DMS79 treated with DMSO at 0.1 percent for 48 hours (cell line): ENCODE measurements around the gene SS18L1.

Experiments used
- DNase-seq: peaks from one replicate; lab custom pipeline; 2025; lab: John Stamatoyannopoulos, UW

The SS18L1 gene

DNA sequence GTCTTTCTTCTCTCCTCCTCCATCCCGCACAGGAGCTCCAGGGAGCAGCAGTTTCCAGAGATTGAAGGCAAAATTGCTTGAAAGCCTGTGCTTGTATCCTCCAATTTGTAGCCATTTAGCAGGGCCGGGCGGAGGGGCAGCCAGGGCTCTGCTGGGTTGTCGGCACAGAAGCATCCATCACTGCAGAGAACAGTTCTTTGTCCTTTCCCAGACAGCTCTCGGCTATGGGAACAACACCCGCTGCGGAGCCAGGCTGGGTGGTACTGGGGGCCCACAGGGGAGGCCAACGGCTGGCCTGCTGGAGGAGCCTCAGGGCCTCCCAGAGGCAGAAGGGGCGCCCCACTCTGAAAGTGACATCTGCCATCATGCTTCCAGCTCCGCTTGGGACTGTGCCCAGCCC is 68.7 kb downstream of the SS18L1 start:
- no peak for DNase-seq

DNA sequence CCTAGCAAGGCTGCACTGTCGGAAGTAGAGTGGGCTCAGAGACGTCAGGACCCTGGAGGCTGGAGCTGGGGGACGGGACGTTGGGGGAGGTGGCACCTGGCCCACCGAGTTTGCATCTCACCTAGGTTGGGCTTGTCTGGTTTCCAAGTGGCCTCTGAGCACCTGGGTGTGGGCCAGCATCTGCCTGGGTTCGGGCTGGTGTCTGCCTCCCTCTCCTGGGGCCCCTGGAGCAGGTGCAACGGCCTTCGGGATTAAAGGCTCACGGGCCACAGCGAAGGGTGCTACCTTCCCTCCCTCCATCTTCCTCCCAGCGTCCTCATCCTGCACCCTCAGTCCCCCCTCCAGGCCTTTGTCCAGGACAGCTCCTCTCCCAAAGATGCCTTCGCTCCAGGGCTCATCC is 70.5 kb downstream of the SS18L1 start:
- peak; percentile 38 for DNase-seq

DNA sequence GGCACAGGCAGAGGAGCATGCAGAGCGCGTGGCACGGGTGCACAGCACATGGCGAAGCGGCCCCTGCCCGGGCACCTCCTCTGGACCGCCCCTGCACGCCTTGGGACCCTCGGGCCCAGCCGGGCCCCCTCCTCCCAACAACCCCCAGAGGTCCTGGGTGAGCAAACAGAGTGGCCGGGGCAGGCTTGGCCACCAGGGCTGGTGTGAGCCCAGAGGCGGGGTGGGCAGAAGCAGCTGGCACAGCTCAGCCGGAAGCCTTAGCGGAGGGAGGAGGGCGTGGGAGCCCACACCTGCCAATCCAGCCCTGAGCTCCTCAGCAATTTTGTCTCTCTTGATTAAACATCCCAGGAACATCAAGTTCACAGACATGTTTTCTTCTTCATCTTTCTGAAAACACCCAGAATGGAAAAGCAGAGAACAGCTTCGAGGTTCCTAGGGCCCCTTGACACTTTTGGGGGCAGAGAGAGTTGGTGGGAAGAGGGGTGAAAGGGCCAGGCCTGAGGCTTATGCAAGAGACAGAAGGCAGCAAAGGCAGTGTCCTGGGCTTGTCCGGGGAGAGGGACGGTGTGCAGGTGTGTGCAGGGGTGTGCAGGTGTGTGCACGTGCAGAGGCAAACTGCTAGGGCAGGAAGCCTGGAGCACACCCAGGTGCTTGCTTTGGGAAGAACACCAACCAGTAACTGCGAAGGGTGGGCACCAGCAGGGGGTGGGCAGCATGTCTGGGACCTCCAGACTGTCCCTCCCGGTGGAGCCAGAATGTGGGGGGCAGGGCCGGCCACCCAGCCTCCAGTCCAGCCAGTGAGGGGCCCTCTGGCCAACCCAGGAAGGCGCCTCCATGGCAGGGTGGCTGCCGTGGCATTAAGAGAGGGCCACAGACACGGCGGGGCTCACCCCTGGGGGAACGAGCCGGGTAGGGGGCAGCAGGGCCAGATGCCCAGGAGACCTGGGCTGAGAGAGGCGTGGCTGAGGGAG is 71.7 kb downstream of the SS18L1 start:
- no peak for DNase-seq

DNA sequence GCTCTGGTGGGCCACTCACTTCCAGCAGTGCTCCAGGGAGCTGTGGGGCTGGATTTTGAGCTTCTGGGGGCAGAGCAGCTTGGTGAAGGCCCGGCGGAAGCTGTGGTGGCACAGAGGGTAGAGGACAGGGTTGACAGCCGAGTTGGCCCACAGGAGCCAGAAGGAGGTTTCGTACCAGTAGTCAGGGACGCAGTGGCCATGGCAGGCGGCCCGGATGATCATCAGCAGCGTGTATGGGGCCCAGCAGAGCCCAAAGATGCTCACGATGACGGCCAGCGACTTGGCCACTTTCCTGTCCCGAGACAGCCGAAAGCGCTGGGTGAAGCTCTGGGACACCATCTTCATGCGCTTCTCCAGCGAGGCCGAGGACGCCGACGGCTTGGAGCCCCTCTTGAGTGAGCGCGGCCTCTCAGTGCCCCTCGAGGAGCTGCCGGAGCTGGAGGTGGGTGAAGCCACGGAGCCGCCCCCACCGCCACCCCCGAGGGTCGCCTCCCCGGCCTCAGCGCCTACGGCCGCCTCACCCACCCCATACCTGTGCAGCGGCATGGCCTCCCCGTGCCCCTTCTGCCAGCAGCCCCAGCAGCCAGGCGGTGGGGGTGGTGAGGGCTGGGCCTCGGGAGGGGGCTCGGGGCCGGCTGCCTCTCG is 72.5 kb downstream of the SS18L1 start:
- no peak for DNase-seq

DNA sequence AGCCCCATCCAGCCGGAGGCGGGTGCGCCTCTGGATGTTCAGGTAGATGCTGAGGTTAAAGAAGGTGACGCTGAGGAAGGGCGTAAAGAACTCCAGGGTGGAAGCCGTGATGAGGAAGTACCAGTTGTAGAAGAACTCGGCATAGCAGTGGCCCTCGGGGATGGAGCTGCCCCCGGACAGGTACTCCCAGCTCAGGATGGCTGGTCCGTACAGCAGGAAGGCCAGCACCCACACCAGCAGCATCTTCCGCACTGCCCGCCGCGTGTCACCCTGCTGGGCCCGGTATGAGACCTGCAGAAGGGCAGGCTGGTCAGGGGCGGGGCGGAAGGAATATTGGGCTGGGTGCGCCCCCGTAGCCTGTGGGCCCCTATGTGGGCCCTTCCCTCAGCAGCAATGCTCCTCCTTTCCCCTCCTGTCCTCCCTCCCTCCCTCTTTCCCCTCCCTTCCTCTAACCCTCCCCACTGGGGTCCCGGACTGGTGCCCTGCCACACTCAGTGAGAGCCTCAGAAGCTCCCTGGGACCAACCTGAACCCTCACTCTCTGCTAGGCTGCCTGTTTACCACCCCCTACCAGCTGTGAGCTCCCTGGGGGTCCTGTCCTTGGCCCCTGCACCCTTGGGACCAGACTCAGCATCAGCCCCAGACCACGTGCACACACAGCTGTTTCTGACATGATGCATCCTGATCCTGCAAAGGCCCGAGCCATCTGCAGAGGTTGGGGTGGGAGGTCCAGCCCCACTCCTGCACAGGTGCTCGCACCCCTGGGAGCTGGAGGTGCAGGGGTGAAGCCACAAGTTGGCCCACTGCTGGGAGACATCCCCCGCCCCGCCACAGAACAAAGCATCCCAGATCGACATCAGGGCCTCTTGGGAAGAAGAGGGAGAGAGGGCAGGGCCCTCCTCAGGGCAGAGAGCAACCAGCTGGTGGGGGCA is 73.3 kb downstream of the SS18L1 start:
- no peak for DNase-seq

DNA sequence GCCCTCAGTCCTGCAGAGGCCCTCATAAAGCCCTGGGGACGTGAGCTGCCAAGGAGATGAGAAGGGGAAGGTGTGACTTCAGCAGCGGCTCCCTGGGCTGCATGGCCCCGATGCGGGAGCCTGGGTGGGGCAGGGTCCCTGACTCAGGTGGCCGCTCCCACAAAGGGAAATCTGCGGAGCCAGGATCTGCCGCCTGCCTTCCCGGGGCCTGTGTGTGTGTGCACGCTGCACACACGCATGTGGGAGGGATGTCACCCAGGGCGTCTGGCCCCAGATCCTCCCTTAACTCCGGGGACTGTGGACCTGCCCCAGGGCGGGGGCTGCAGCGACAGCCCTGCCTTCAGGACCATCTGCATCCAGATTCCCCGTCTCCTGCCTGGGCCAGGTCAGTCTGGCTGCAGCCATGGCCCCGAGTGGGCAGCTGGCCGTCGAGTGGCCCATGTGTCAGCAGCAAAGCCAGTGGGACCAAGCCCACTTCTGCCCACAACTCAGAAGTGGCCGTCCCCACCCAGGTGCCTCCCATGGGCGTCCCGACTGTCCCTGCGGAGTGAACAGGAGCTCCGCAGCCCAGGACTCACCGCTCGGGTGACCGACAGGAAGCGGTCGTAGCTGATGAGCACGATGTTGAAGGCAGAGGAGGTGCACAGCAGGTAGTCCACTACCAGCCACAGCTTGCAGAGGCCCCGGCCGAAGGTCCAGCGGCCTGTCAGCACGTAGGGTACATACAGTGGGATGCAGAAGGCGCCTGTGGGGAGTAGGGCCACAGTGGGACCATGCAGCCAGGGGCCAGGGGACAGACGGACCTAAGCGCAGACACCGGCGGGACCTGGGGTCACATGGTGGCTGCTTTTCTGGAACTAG is 74.6 kb downstream of the SS18L1 start:
- no peak for DNase-seq

DNA sequence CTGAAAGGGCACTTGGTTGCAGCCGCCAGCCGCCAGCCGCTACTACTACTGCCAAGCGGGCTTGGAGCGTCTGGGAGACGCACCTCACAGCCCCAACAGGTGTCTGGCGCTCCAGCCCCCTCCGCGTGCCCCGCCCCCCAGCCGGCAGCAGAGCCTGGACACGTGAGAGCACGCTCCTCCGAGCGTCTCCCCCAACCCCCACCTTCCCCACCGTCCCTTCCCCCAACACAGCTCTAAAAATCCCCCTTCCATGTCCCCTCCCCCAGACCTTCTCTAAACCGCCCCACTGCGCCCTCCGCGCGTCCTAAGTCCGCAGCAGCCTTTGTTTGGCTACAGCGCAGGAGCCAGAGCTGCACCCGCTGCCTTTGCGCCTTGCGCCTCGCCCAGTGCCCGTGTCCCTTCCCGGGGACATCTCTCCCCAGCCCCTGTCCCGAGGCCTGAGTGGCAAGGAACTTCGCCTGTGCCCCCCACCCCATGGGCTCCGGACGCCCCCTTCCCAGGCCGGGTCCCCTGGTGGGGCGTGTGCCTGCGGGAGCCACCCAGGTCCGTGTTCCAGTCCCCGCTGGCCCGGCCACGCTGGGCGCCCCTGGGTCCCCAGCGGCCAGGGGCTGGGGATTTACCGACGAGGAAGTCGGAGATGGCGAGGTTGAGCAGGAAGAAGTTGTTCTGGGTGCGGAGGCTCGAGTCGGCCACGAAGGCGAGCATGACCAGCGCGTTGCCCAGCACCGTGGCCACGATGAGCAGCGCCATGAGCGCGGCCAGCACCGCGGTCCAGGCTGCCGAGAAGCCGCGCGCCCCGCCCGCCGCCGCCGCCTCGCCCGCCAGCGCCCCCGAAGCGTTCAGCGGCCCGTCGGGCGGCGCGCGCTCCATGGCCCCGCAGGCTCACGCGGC is 75.8 kb downstream of the SS18L1 start:
- peak; percentile 46 for DNase-seq

DNA sequence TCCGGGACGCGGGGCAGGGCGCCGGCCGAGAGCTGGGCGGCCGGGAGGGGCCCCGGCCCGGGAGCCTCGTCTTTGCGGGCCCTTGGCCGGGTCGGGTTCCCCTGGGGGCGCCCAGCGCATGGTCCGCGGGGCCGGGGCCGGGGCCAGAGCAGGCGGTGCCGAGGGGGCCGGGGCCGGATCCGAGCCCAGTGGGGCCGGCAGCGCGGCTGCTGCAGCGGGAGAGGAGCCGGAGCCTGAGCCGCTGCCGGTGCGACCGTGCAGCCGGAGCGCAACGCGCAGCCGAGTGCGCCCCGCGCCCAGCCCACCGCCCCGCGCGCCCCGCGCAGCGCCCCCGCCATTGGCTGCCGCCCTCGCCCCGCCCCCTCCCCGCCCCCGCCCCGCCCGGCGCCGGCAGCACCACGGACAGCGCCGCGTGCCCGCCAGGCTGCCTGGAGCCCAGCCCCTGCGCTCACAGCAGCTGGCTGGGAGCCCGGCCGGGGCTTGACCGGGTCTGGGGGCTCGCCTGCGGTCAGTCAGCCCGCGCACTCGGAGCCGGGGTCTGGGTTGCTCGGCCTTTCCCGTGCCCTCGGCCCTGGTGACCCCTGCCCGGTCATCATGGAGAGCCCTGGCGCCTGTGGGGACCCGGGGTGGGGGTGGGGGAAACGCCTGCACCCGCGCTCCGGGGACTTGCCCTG is 76.6 kb downstream of the SS18L1 start, which contains the start of gene HRH3:
HRH3 (minus strand) TSS at position 287 of the 674 bp plus-strand sequence. CDS start 308 bp downstream, outside the sequence.
- peak; percentile 14 for DNase-seq

DNA sequence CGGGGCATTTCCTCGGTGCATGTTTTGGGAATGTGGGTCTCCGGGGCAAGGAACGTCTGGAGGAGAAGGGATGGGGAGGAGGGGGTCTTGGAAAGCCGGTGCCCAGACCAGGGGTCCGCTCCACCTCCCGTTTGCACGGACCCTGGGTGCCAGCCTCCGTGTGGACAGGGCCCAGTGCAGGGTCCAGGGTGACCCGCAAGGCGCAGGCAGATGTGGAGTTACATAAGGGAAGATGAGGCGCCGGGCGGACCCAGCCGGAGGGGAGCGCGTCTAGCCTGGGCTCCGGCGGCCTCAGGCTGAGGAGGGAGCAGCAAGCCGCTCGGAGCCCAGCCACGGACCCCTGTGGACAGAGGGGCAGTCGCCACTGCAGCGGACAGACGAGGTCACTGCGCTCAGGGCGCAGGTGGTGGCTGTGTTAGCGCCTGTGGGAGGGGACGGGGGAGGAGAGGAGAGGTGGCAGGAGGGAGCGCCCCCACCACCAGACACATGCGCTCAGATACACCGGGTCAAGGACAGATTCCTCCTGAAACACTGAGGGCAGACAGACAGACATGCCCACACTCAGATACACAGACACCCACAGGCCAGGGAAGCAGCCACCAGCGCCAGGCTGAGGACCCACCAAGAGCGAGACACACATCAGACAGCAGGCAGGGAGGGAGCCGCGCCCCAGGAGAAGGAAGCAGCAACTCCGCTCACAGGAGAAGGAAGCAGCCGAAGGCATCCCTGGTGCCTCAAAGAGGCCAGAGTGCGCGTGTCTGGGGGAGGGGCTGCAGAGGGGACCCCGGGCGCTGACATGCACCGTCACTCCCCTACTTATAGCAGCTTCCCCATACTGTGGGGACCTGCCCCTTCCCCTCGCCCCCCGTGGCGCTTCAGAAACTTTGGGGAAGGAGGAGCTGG is 77.3 kb downstream of the SS18L1 start:
- peak; percentile 12 for DNase-seq

DNA sequence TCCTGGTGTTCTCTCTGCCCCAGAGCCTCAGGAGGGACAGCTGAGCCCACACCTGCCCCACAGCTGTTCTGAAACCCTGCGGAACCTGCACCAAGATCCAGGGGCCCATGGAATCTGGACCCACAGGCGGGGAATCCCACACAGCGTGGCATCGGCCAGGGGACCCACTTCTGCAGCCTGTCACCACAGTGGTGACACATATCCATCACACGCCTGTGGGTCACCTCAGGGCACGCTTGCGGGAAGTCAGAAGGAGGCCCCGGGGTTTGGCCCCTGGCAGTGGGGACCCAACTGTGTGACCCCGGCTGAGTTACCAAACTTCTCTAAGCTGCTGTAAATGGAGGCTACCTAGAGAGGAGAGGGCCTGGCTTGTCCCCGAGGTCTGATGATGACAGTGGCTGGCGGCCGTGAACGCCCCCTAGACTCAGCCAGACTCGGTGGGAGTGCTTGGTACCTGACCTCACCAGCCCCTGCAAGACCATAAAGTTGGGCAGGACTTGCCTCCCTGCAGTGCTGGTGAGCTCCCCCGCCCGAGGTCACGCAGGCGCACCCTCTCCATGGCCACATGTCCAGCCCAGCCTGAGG is 78.8 kb downstream of the SS18L1 start:
- DNase-seq = no peak

DNA sequence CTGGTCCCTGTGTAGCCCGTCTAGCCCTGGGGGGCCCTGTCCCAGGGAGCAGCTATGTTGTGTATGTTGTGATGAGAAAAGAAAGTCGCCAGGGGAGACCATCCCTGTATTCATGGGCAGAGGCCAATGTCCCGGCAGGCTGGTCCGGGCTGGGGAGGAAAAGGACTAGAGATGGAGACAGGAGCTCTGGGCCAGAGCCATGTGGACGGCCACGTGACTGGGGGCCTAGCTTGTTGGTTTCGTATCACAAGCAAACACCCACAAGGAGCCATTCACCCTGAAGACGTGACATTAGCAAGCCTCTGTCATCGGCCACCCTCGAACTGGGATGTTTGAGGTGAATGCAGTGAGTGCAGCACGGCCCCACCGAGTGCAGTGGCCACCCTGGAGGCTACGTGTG is 79.4 kb downstream of the SS18L1 start:
- DNase-seq = no peak

DNA sequence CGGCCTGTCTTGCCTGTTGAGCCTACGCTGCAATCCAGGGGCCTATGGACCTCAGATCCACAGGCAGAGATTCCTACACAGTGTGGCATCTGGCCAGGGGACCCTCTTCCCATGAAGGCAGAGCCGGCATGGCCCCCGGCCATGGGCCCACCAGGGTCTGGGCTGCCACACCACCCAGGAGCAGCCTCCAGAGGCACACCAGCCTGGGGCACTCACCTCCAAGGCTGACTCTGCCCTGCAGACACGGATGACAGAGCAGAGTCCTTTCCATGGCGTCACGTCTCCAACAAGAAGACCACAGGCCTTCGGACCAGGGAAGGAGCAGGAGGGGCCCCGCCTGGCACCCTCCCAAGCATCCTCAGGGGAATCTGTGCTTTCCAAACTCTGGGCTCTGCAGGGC is 80.0 kb downstream of the SS18L1 start:
- no peak for DNase-seq

DNA sequence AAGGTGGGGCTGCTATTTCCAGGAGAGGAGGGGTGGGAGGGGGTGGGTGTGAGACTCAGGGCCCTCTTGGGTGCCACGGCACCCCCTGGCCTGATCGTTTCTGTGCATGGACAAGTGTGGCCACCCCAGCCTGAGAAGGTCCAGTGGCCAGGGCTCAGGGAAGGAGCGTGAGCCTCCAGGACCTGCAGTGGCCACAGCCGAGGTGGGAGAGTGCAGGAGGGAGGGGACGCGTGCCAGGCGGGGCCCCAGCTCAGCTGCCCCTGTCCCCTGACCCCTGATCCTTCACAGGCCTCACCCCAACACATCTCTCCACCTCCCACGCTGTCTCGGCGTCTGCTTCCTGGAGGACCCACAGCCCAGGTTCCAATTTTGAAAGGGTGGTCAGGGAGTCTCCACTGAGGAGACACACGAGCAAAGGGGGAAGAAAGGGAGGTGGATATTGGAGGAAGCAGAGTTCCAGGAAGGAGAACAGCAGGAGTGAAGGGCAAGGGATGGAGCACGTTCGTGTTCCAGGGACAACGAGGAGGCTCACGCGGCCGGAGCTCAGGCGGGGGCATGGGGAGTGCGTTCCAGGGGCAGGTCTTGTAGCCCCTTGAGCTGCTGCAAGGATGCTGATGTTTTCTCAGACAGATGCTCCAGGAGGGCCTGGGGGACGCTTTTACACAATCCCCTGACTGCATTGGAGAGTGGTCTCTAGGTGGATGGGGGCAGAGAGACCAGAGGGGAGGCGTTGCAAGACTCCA is 80.7 kb downstream of the SS18L1 start:
- no peak for DNase-seq

DNA sequence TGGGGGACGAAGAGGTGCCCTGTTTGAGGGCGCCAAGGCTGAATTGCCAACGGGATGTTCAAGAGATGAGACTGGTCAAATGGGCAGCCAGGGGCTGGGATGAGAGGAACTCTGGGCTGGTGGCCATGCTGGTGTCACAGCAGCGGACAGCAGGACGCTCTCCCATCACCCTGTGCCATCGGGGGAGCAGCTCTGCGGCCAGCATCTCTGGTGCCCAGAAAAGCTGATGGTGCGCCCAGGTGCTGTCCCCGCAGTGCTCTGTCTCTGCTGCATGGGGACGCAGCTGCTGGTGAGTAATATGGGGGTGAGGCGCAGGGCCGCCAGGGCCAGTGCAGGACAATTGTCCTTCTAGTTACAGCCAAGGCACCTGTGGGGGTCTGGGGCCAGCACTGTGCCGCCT is 81.5 kb downstream of the SS18L1 start:
- DNase-seq = no peak

DNA sequence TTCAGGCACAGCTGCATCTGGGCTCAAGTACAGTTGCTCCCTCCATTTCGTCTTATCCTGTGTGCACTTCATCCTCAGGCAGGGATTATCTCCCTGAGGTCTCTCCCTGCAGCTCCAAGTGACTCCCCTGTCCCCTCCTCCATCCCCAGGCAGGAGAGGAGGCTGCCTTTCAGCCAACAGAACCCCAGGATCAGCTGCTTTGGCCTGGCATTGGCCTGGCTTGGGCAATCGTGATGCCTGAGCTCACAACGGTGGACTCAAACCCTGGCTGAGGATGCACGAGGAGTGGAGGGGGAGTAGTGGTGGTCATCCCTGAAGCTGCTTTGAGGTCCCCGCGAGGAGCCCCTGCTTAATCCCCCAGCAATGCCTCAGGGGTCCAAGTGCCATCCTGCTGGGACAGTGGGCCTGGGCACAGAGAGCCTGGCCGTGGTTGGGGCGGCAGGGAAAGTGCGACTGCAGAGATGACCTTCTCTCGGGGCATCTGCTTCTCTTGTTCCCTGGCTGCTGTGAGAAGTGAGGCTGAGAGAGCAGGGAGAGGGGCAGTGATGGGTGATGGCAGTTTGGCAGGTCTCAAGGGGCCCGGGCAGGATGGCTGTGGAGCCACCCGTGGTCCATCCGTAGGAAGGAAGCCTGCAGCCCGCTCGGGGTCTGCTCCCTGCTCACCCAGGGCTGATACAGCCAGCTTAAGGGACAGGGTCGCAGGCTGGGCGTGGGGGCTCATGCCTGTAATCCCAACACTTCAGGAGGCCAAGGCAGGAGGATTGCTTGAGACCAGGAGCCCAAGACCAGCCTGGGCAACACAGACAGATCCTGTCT is 82.5 kb downstream of the SS18L1 start:
- DNase-seq = no peak
